Naive thymus-derived CD4-positive, alpha-beta T cell (primary cell): ENCODE measurements around the gene ZFP69B. TPM values are rescaled to one million over a fixed set of nuclear protein-coding genes. Genes with fewer than 3 reads are reported as not detected.
A peak's percentile ranks its signal among the peaks of the same experiment; 100 is the strongest.

Experiments used
- ATAC-seq: fragments of 150-1000 bp; cut with Tn5 transposase; 2 replicates; pipeline ENCODE4 v1.10.0; 2021; ENCODE audit warnings: mild to moderate bottlenecking, moderate library complexity
- CTCF ChIA-PET: fragments of 350-600 bp; sonication (Branson Sonifier 250); formaldehyde crosslinking; loops from one replicate; lab custom pipeline; 2021; ENCODE audit warnings: antibody characterized with exemption; lab: Charles Lee
- POLR2A ChIA-PET: fragments of 350-600 bp; sonication (Branson Sonifier 250); formaldehyde crosslinking; loops from one replicate; lab custom pipeline; 2021; ENCODE audit warnings: antibody characterized with exemption, inconsistent platforms; lab: Charles Lee
- DNase-seq, 9 donors: peaks; one replicate each; pipeline versions ENCODE4 v3.0.0 to v3.0.0-alpha.2; 2020 to 2022; ENCODE audit warnings: mixed read lengths in 1 of 9
- H3K27ac ChIP-seq: one replicate; pipeline ENCODE4 v1.7.0; 2013; ENCODE audit warnings: mild to moderate bottlenecking, low read depth, low read length, moderate library complexity
- H3K27me3 ChIP-seq, 2 donors: one replicate each; pipeline ENCODE4 v1.7.0; 2013; ENCODE audit warnings: low read length in 2 of 2, mild to moderate bottlenecking in 2 of 2, moderate library complexity in 2 of 2; ENCODE audit not compliant: control insufficient read depth in 2 of 2, insufficient read depth in 2 of 2
- H3K36me3 ChIP-seq, 3 experiments: 1 replicate in 2 of 3; 2 replicates in 1 of 3; pipeline ENCODE4 v1.7.0; 2013; ENCODE audit warnings: low read length in 3 of 3, mild to moderate bottlenecking in 3 of 3, moderate library complexity in 1 of 3; ENCODE audit not compliant: insufficient read depth in 3 of 3, control insufficient read depth in 2 of 3
- H3K4me1 ChIP-seq, 2 donors: one replicate each; pipeline ENCODE4 v1.7.0; 2013; ENCODE audit warnings: low read length in 2 of 2, mild to moderate bottlenecking in 2 of 2, moderate library complexity in 1 of 2; ENCODE audit not compliant: control insufficient read depth in 2 of 2, insufficient read depth in 2 of 2
- H3K4me3 ChIP-seq: 2 replicates; pipeline ENCODE4 v1.7.0; 2013; ENCODE audit warnings: mild to moderate bottlenecking, low read length
- H3K9me3 ChIP-seq, 3 experiments: 1 replicate in 2 of 3; 2 replicates in 1 of 3; pipeline ENCODE4 v1.7.0; 2013; ENCODE audit warnings: low read length in 3 of 3; ENCODE audit not compliant: control insufficient read depth in 2 of 3
- H3K27ac Mint-ChIP-seq, 9 donors: one replicate each; pipeline ENCODE4 v1.8.0; 2020 to 2022; ENCODE audit warnings: mixed read lengths in 9 of 9, mild to moderate bottlenecking in 8 of 9, moderate library complexity in 5 of 9, inconsistent platforms in 2 of 9
- H3K27me3 Mint-ChIP-seq, 5 donors: one replicate each; pipeline ENCODE4 v1.8.0; 2021 to 2022; ENCODE audit warnings: mixed read lengths in 5 of 5, mild to moderate bottlenecking in 1 of 5
- H3K36me3 Mint-ChIP-seq, 5 donors: one replicate each; pipeline ENCODE4 v1.8.0; 2020 to 2022; ENCODE audit warnings: mixed read lengths in 5 of 5, mild to moderate bottlenecking in 3 of 5, inconsistent platforms in 1 of 5
- H3K4me1 Mint-ChIP-seq, 7 donors: one replicate each; pipeline ENCODE4 v1.8.0; 2020 to 2022; ENCODE audit warnings: mixed read lengths in 7 of 7, mild to moderate bottlenecking in 3 of 7, inconsistent platforms in 1 of 7
- H3K4me3 Mint-ChIP-seq, 10 donors: one replicate each; pipeline ENCODE4 v1.8.0; 2020 to 2022; ENCODE audit warnings: mild to moderate bottlenecking in 10 of 10, mixed read lengths in 10 of 10, moderate library complexity in 6 of 10, inconsistent platforms in 2 of 10
- H3K9me3 Mint-ChIP-seq, 11 donors: one replicate each; pipeline ENCODE4 v1.8.0; 2020 to 2022; ENCODE audit warnings: mixed read lengths in 11 of 11, mild to moderate bottlenecking in 4 of 11, inconsistent platforms in 1 of 11, moderate library complexity in 1 of 11
- intact Hi-C, 2 donors: fragments of 100-400 bp; cut with micrococcal nuclease; formaldehyde crosslinking; loops; one replicate each; pipeline ENCODE4 v1.15.1; 2023
- polyA plus RNA-seq, 2 donors: library from polyadenylated mRNA; unstranded; fragments of 300-500 nt; fragmentation: Illumina TruSeq; gene quantifications; one replicate each; pipeline ENCODE4 v1.2.3, GENCODE V29; 2021
- total RNA-seq, 6 experiments: library from RNA in 5 of 6; stranded (reverse) in 5 of 6; gene quantifications; 1 replicate in 5 of 6; 2 replicates in 1 of 6; pipeline ENCODE4 v1.2.3 and lab custom pipeline; 2021 to 2026

ZFP69B gene
- total and polyA plus RNA-seq, 7 experiments from 2014 or later = 2.2 to 8.3 (median 3.6) TPM

DNA sequence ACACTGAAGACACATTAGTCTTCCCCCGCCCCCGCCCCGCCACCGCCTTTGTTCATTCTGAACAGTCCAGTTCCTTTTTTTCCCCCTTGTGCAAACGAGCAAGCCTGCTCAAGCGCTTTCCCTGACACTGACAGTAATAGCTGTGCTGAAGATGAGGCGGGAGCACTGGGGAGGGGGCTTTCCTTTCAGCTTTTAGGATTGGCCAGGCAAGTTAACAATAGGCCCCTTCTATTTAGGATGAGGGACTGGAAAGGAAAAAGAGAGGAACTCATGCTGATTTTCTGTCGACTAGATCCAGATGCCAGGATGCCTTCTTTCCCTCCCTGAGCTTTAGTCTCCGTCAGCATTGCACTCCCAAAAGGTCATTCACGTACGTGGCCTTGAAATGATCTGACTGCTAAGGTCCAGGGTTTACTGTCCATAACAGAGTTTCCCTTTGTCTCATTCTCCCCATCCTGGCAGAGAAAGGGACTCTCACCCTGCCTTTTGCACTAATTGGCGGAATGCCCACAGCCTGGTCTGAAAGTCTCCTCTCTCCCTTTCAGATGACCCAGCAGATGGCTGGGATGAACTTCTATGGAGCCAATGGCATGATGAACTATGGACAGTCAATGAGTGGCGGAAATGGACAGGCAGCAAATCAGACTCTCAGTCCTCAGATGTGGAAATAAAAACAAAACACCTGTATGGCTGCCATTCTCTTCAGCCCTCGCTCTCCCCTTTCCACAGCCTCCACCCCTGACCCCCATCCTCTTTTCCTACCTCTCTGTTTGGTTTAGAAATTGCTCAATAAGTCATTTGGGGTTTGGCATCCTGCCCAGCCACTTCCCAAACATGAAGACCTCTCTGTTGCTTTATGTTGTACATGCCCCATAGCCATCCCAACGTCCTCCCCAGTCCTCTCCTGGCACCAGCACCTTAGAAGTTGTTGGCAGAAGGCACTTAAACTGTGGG is 28.6 kb upstream of the ZFP69B start:
- no peak overlapping the region for H3K4me3 ChIP-seq
- H3K4me1 ChIP-seq = no peaks in the 10 kb centered on the region
- H3K9me3 ChIP-seq = no peaks in the 10 kb centered on the region
- H3K27ac Mint-ChIP-seq = peak overlapping the region in 7 of 9 donors; percentile 14 to 65 (median 32)
- H3K4me1 Mint-ChIP-seq = peaks cover 5 to 28% (median 17%) of the 10 kb centered on the region in 7 donors
- H3K9me3 Mint-ChIP-seq = peaks cover 0 to 7% (median 0%) of the 10 kb centered on the region in 11 donors
- peak; percentile 36 for ATAC-seq
- no peak overlapping the region for H3K4me3 Mint-ChIP-seq
- H3K27me3 ChIP-seq = no peaks in the 10 kb centered on the region
- H3K27ac ChIP-seq = no peak overlapping the region
- ChIA-PET POLR2A (interaction anchor here (0.6 kb wide), 1 partner anchor 18 kb away, joined by 3 read pairs; no protein-coding TSS in a partner anchor), CTCF (no interaction called here)
- H3K36me3 Mint-ChIP-seq = peaks cover 29 to 81% (median 70%) of the 10 kb centered on the region in 5 donors
- intact Hi-C loops = no loop called here
- H3K36me3 ChIP-seq = peaks cover 34 to 67% (median 41%) of the 10 kb centered on the region in 3 experiments
- H3K27me3 Mint-ChIP-seq = no peaks in the 10 kb centered on the region
- DNase-seq = no peak

DNA sequence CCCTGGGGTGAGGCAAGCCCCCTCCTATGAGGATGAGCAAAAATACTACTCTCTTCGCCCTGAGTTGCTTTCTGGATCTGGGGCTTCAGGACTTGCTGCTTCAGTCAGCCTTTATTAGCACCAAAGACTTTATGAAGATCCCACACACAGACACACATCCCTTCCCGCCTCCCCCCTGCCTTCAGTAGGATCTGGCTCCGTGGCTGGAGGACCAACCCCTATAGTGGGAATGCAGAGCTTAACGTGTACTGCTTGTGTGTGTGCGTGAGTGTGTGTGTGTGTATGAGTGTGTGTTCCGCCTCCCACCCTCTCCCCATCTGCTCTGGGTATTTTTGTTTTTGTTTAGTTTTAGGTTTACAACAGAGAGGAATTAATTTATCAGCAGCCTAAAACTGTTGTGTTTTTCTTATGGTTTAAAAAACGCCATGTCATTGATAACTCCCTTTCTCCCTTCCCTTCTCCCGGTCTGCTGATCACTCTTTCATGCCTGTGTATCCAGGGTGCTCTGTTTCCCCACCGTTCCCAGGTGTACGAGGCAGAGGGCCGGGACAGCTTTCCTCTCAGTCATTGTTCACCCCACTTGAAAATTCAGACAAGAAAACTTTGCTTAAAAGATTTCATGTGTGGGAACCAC is 27.5 kb upstream of the ZFP69B start:
- Mint-ChIP-seq H3K36me3 (peaks cover 19 to 73% (median 60%) of the 10 kb centered on the region in 5 donors), H3K4me3 (no peak overlapping the region), H3K27ac (peak overlapping the region in 3 of 9 donors; percentile 14 to 69 (median 28)), H3K4me1 (peaks cover 5 to 22% (median 13%) of the 10 kb centered on the region in 7 donors), H3K9me3 (peaks cover 0 to 7% (median 0%) of the 10 kb centered on the region in 11 donors), H3K27me3 (no peaks in the 10 kb centered on the region)
- peaks cover 24 to 57% (median 31%) of the 10 kb centered on the region in 3 experiments for H3K36me3 ChIP-seq
- DNase-seq (no peak), ATAC-seq (no peak)
- CTCF ChIA-PET = interaction anchor here (0.6 kb wide), 1 partner anchor 278 kb away, joined by 3 read pairs; no protein-coding TSS in a partner anchor
- POLR2A ChIA-PET = no interaction called here
- no peaks in the 10 kb centered on the region for H3K27me3 ChIP-seq
- intact Hi-C loops = no loop called here
- no peak overlapping the region for H3K4me3 ChIP-seq
- no peaks in the 10 kb centered on the region for H3K9me3 ChIP-seq
- no peaks in the 10 kb centered on the region for H3K4me1 ChIP-seq
- H3K27ac ChIP-seq = no peak overlapping the region

DNA sequence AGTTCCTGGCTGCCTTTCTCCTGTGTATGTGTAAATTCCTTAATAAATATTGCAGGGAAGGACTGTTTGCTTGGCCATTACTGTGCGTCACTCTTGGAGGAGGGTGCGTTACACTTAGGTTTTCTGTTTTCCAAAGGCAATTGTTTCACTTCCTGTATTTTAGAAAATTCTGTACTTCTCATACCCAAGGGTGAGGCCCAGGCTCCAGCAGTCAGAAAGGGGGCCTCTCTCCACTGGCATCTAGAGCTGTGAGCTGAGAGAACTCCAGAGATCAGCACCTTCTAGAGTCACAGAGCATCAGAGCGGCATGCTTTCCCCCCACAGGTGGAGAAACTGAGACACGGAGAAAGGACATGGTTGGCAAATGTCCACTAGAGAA is 27.0 kb upstream of the ZFP69B start:
- Histone ChIP-seq H3K27ac (no peak overlapping the region), H3K36me3 (peaks cover 23 to 52% (median 28%) of the 10 kb centered on the region in 3 experiments), H3K4me3 (no peak overlapping the region), H3K9me3 (no peaks in the 10 kb centered on the region), H3K27me3 (no peaks in the 10 kb centered on the region), H3K4me1 (no peaks in the 10 kb centered on the region)
- ChIA-PET CTCF (interaction anchor here (0.6 kb wide), 1 partner anchor 279 kb away, joined by 3 read pairs; no protein-coding TSS in a partner anchor), POLR2A (no interaction called here)
- intact Hi-C loops = no loop called here
- Mint-ChIP-seq H3K9me3 (peaks cover 0 to 12% (median 0%) of the 10 kb centered on the region in 11 donors), H3K27me3 (no peaks in the 10 kb centered on the region), H3K36me3 (peaks cover 16 to 70% (median 55%) of the 10 kb centered on the region in 5 donors), H3K4me1 (peaks cover 5 to 19% (median 12%) of the 10 kb centered on the region in 7 donors), H3K27ac (peak overlapping the region in 3 of 9 donors; percentile 8 to 69 (median 31)), H3K4me3 (no peak overlapping the region)
- ATAC-seq (peak; percentile 68), DNase-seq (no peak)

DNA sequence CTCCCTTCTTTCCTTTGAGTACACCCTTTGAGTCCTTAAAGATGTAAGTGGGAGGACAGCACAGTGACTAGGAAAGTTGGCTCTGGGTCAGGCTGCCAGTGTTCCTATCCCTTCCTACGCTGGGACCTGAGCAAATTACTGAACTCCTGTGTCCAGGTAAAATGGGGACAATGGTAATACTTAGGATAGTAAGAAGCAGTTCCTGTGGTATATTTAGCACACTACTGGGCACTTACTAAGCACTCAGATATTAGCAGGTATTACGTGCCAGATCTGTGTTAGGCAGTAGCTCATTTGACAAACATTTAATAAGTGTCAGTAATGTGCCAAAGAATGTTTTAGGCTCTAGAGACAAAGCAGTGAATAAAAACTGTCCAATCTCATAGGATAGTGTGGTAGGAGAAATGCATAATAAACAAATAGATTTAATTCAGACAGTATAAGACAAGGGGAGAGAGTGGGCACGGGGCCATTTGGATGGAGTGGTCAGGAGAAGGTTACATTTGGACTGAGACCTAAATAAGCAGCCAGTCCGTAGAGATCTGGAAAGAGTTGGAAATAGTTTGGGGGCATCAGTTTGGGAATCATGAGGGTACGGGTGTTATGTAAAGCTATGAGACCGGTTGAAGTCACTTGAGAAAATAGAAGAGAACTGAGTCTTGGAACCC is 26.2 kb upstream of the ZFP69B start:
- Histone ChIP-seq H3K36me3 (peaks cover 15 to 43% (median 23%) of the 10 kb centered on the region in 3 experiments), H3K4me1 (no peaks in the 10 kb centered on the region), H3K9me3 (no peaks in the 10 kb centered on the region), H3K27me3 (no peaks in the 10 kb centered on the region), H3K27ac (no peak overlapping the region), H3K4me3 (no peak overlapping the region)
- Mint-ChIP-seq H3K36me3 (peaks cover 11 to 65% (median 48%) of the 10 kb centered on the region in 5 donors), H3K4me1 (peaks cover 0 to 14% (median 12%) of the 10 kb centered on the region in 7 donors), H3K4me3 (no peak overlapping the region), H3K27me3 (no peaks in the 10 kb centered on the region), H3K27ac (peak overlapping the region in 7 of 9 donors; percentile 1 to 85 (median 32)), H3K9me3 (peaks cover 0 to 12% (median 0%) of the 10 kb centered on the region in 11 donors)
- CTCF ChIA-PET = interaction anchor here (0.8 kb wide), 1 partner anchor 281 kb away, joined by 3 read pairs; no protein-coding TSS in a partner anchor
- POLR2A ChIA-PET = interaction anchor here (0.5 to 1.5 kb wide), 4 partner anchors 9 to 264 kb away, joined by 3 to 4 read pairs (median 4); no protein-coding TSS in a partner anchor
- ATAC-seq = no peak
- intact Hi-C loops = no loop called here
- DNase-seq = no peak

DNA sequence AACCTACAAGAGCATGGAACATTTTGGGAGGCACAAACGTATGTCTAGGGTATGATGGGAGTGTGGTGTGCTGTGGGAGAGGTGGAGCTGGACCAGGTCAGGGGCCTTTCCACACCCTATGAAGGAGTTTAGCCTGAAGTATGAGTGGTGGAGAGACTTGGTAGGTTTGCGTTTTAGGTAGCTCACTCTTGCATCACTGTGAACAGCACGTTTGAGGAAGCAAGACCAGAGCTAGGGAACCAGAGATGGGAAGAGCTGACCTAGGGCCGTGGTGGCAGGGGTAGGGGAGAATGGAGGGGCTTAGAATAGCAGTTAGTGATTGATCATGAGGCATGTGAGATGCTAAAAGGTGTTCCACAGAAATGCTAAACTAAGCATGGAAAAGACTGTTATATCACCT is 25.1 kb upstream of the ZFP69B start:
- peaks cover 13 to 34% (median 18%) of the 10 kb centered on the region in 3 experiments for H3K36me3 ChIP-seq
- H3K4me3 Mint-ChIP-seq = no peak overlapping the region
- POLR2A ChIA-PET = interaction anchor here (0.6 to 1.5 kb wide), 2 partner anchors 10 to 272 kb away, joined by 3 to 4 read pairs; no protein-coding TSS in a partner anchor
- CTCF ChIA-PET = interaction anchor here (0.8 kb wide), 1 partner anchor 282 kb away, joined by 3 read pairs; no protein-coding TSS in a partner anchor
- H3K27ac Mint-ChIP-seq = peak overlapping the region in 4 of 9 donors; percentile 21 to 76 (median 58)
- peaks cover 11 to 64% (median 48%) of the 10 kb centered on the region in 5 donors for H3K36me3 Mint-ChIP-seq
- peaks cover 0 to 12% (median 0%) of the 10 kb centered on the region in 11 donors for H3K9me3 Mint-ChIP-seq
- intact Hi-C loops = no loop called here
- H3K27me3 ChIP-seq = no peaks in the 10 kb centered on the region
- no peak overlapping the region for H3K27ac ChIP-seq
- peaks cover 0 to 14% (median 10%) of the 10 kb centered on the region in 7 donors for H3K4me1 Mint-ChIP-seq
- H3K4me1 ChIP-seq = no peaks in the 10 kb centered on the region
- no peak for DNase-seq
- H3K27me3 Mint-ChIP-seq = no peaks in the 10 kb centered on the region
- H3K9me3 ChIP-seq = no peaks in the 10 kb centered on the region
- no peak for ATAC-seq
- H3K4me3 ChIP-seq = no peak overlapping the region

DNA sequence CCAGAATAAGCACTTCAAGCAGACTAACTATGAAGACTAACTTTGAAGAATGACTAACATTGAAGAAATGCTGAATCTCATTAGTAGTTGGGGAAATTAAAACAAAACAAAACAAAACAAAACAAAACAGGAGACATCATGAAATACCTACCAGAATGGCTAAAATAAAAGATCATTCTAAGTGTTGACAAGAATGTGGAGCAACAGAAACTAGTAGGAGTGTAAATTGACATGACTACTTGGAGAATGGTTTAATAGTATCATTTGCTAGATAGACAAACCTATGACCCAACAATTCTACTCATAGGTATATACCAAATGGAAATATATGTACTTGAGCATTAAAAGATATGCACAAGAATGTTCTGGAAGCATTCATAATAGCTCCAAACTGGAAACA is 18.9 kb upstream of the ZFP69B start:
- intact Hi-C loops = no loop called here
- DNase-seq (no peak), ATAC-seq (no peak)
- ChIA-PET CTCF (no interaction called here), POLR2A (no interaction called here)
- Mint-ChIP-seq H3K27ac (peak overlapping the region in 1 of 9 donors; percentile 53), H3K36me3 (peaks cover 0 to 44% (median 5%) of the 10 kb centered on the region in 5 donors), H3K4me1 (peaks cover 0 to 3% (median 0%) of the 10 kb centered on the region in 7 donors), H3K9me3 (peaks cover 0 to 9% (median 0%) of the 10 kb centered on the region in 11 donors), H3K27me3 (no peaks in the 10 kb centered on the region), H3K4me3 (no peak overlapping the region)
- H3K4me1 ChIP-seq = no peaks in the 10 kb centered on the region
- H3K27me3 ChIP-seq = no peaks in the 10 kb centered on the region
- H3K9me3 ChIP-seq = no peaks in the 10 kb centered on the region
- H3K4me3 ChIP-seq = no peak overlapping the region
- H3K36me3 ChIP-seq = no peaks in the 10 kb centered on the region
- no peak overlapping the region for H3K27ac ChIP-seq
